ENCODE data around the gene MYMK.

Gene MYMK

DNA sequence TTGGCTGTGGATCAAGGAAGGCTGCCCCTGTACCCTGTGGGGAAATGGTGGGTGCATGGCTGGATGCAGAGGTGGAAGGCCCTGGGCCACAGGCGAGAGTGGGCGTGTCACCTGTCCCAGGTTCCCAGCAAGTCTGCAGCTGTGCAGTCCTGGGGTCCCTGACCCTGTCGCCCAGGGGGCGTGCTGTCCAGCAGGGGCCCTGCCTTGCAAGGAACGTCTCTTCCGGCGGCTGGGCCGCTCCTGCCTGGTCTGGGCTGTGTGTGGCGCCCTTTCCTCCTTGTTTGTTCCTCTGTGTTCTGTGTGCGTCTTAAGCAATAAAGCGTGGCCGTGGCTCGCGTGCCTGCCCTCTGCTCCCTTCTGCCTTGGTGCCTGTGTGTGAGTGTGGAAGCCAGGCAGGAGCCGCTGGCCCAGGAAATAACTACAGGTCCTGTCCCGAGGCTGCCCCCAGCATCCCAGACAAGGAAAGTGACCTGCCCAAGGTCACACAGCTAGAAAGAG is 54.3 kb downstream of the MYMK start:
- H3K4me3 ChIP-seq (ENCODE audit: low read depth, low read length), result no peak overlapping the region
- no peak for DNase-seq (ENCODE audit: low read depth)
- TF ChIP-seq, protein P1, sequence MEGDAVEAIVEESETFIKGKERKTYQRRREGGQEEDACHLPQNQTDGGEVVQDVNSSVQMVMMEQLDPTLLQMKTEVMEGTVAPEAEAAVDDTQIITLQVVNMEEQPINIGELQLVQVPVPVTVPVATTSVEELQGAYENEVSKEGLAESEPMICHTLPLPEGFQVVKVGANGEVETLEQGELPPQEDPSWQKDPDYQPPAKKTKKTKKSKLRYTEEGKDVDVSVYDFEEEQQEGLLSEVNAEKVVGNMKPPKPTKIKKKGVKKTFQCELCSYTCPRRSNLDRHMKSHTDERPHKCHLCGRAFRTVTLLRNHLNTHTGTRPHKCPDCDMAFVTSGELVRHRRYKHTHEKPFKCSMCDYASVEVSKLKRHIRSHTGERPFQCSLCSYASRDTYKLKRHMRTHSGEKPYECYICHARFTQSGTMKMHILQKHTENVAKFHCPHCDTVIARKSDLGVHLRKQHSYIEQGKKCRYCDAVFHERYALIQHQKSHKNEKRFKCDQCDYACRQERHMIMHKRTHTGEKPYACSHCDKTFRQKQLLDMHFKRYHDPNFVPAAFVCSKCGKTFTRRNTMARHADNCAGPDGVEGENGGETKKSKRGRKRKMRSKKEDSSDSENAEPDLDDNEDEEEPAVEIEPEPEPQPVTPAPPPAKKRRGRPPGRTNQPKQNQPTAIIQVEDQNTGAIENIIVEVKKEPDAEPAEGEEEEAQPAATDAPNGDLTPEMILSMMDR (conservative IDR thresholded peaks at IDR 0.05; ENCODE audit: low read depth, low read length), result no peak

DNA sequence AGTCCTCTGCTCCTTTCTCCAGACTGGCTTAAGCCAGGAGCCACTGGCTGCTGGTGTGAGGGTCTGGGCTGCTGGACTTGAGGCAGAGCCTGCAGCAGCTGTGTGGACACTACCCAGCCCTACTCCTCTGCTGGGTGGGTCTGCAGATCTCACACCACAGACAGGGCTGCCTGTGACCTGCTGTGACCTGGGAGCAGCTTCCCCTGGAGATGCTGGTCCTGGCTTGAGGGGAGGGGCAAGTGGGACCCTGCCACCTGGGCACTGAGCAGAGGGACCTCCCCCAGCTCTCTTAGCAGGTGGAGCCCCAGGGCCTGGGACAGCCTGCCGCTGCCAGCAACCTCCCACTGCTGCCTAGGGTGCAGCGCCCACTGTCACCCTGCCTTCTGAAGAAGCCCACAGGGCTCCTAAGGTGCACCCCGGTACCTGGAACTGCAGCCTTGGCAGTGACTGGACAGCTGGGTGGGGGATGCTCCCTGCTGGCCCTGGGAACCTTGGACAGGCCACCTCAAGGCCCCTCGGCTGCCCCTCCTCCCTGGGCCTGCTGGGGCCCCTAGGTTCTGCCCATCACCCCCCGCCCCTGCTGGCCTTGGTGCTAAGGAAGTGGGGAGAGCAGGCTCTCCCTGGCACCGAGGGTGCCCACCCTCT is 55.9 kb downstream of the MYMK start:
- DNase-seq (ENCODE audit: low read depth), result no peak
- TF ChIP-seq, protein P1 (conservative IDR thresholded peaks at IDR 0.05; ENCODE audit: low read depth, low read length), result no peak
- H3K4me3 ChIP-seq (ENCODE audit: low read depth, low read length), result no peak overlapping the region

DNA sequence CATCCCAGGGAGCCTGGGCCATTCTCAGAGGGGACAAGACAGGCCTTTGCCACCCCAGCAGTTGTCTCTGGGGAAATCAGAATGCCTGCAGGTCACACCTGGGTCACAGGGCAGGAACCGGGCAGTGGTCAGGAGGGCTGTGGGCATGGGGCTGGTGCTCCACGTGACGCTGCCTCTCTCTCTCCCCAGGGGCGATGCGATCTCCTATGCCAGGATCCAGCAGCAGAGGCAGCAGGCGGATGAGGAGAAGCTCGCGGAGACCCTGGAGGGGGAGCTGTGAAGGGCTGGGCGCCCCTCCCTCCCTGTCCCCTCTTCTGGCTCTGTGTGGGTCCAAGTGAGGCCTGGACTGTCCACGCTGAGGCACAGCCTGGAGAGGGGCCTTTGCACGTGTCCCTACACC is 56.4 kb downstream of the MYMK start:
- no peak overlapping the region for H3K4me3 ChIP-seq (ENCODE audit: low read depth, low read length)
- TF ChIP-seq, protein P1 (conservative IDR thresholded peaks at IDR 0.05; ENCODE audit: low read depth, low read length), result no peak
- no peak for DNase-seq (ENCODE audit: low read depth)

DNA sequence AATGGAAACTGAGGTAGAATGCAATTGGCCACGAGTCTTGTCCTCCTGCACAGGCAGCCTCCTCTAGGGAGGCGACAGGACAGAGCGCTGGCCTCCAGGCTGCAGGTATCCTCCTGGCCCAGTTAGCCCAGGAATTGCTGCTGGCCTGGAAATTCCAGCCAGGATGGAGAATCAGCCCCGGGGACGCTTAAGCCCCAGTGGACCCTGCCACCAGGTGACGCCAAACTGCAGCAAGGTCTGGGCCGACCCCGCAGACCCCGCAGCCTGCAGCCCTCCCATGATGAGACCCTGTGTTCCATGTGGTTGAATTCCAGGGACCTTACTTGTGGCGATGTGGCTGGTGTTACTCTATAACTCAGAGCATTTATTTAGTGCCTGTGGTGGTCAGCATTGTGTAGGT is 57.7 kb downstream of the MYMK start:
- DNase-seq (ENCODE audit: low read depth), result no peak
- H3K4me3 ChIP-seq (ENCODE audit: low read depth, low read length), result no peak overlapping the region
- TF ChIP-seq, protein P1 (conservative IDR thresholded peaks at IDR 0.05; ENCODE audit: low read depth, low read length), result no peak

DNA sequence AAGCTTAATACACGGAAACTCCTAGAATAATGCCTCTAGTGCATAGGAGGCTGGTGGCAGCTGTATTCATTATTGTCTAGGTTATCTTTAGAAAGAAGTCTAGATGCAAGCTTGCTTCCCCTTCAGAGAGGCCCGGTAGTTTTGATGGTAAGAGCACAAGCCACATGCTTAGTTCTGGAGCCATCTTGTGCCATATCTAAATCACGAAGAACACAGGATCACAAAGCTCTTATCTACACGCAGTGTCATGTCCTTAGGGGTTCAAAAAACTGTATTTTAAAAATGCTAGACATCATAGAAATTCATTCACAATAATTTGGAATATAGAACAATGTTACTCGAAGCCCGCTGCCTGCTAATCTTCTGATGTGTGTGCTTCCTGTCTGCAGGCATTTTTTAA is 58.8 kb downstream of the MYMK start:
- no peak for DNase-seq (ENCODE audit: low read depth)
- TF ChIP-seq, protein P1 (conservative IDR thresholded peaks at IDR 0.05; ENCODE audit: low read depth, low read length), result no peak

DNA sequence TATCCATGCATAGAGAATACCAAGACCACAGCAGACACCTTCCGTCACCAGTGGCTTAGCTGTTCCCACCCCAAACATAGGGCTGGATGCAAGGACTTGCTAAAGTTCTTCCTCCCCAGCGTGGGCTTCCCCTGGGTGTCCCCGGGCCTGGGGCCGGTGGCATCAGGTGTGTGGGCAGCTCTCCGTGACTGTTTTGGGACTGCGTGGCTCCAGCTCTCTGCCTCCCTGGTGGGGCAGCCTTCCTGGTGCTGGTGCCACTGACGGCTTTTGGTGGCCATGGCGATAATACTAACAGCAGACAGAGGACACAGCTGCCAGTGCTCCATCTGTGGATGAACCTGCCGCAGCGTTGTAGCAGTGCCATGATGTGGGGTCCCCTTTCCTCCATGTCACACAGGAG is 60.1 kb downstream of the MYMK start:
- no peak for DNase-seq (ENCODE audit: low read depth)
- H3K4me3 ChIP-seq (ENCODE audit: low read depth, low read length), result no peak overlapping the region
- TF ChIP-seq, protein P1 (conservative IDR thresholded peaks at IDR 0.05; ENCODE audit: low read depth, low read length), result no peak

More for the DNA sequence above, 58.8 kb downstream of the MYMK start:
- H3K4me3 ChIP-seq (ENCODE audit: low read depth, low read length), result no peak overlapping the region

Data from choroid plexus epithelial cell (primary cell).